Natural killer cell (primary cell): Measurements from ENCODE around the gene CYTH1. TPM values are rescaled to one million over a fixed set of nuclear protein-coding genes. Genes with fewer than 3 reads are reported as not detected.

Experiments
- ATAC-seq, 3 donors: fragments of 150-1000 bp in 2 of 3; fragments of 200-7000 bp in 1 of 3; cut with Tn5 transposase; 1 replicate in 1 of 3; 2 replicates in 2 of 3; pipeline ENCODE4 v1.10.0; 2021; ENCODE audit warnings: mild to moderate bottlenecking in 2 of 3, moderate library complexity in 2 of 3
- DNase-seq, 2 donors: peaks; one replicate each; pipeline versions ENCODE4 v3.0.0 to v3.0.0-alpha.2; 2013 to 2021; ENCODE audit warnings: mixed read lengths in 1 of 2
- H3K27ac ChIP-seq: one replicate; pipeline ENCODE4 v1.5.1; 2013; ENCODE audit warnings: mild to moderate bottlenecking, low read length
- H3K27me3 ChIP-seq: one replicate; pipeline ENCODE4 v1.6.1; 2013; ENCODE audit warnings: low read length; ENCODE audit not compliant: control insufficient read depth, insufficient read depth
- H3K36me3 ChIP-seq: one replicate; pipeline ENCODE4 v1.6.1; 2013; ENCODE audit warnings: low read length; ENCODE audit not compliant: control insufficient read depth, insufficient read depth
- H3K4me1 ChIP-seq: one replicate; pipeline ENCODE4 v1.6.1; 2013; ENCODE audit warnings: low read length; ENCODE audit not compliant: control insufficient read depth, insufficient read depth
- H3K4me3 ChIP-seq: one replicate; pipeline ENCODE4 v1.5.1; 2013; ENCODE audit warnings: low read length
- H3K9me3 ChIP-seq: one replicate; pipeline ENCODE4 v1.6.1; 2013; ENCODE audit warnings: low read length; ENCODE audit not compliant: control insufficient read depth, insufficient read depth
- H3K27ac Mint-ChIP-seq, 2 donors: one replicate each; pipeline ENCODE4 v1.8.0; 2022; ENCODE audit warnings: mild to moderate bottlenecking in 2 of 2, mixed read lengths in 2 of 2, moderate library complexity in 1 of 2
- H3K27me3 Mint-ChIP-seq, 2 donors: one replicate each; pipeline ENCODE4 v1.8.0; 2022; ENCODE audit warnings: low read depth in 2 of 2, mixed read lengths in 2 of 2
- H3K36me3 Mint-ChIP-seq: one replicate; pipeline ENCODE4 v1.8.0; 2022; ENCODE audit warnings: mixed read lengths
- H3K4me1 Mint-ChIP-seq, 2 donors: one replicate each; pipeline ENCODE4 v1.8.0; 2022; ENCODE audit warnings: mixed read lengths in 2 of 2
- H3K4me3 Mint-ChIP-seq: one replicate; pipeline ENCODE4 v1.8.0; 2022; ENCODE audit warnings: mild to moderate bottlenecking, moderate library complexity, mixed read lengths
- H3K9me3 Mint-ChIP-seq, 2 donors: one replicate each; pipeline ENCODE4 v1.8.0; 2022; ENCODE audit warnings: mixed read lengths in 2 of 2
- WGBS: methylation state at CpG from one replicate; pipeline ENCODE4 v1.1.7; 2013; ENCODE audit warnings: missing lambda C conversion rate; ENCODE audit not compliant: insufficient coverage; 5-methylcytosine and 5-hydroxymethylcytosine counted together
- intact Hi-C: fragments of 100-400 bp; cut with micrococcal nuclease; formaldehyde crosslinking; loops from one replicate; pipeline ENCODE4 v1.14.2; 2022
- total RNA-seq, 4 donors: library from RNA; stranded (reverse); fragments of 120-200 nt in 1 of 4; gene quantifications; one replicate each; pipeline versions ENCODE4 v1.2.3 to v1.2.4, GENCODE V29; 2013 to 2022
- TF ChIP-seq, protein P1 (sequence below): fragments of 200-600 bp; IDR thresholded peaks from one replicate; pipeline ENCODE4 v1.8.0; 2022; ENCODE audit warnings: antibody characterized with exemption

Gene CYTH1
- total RNA-seq, 3 donors from 2014 or later (not counting 1 experiment from before 2014, with no cell fraction given): 437 to 514 (median 457) TPM

DNA sequence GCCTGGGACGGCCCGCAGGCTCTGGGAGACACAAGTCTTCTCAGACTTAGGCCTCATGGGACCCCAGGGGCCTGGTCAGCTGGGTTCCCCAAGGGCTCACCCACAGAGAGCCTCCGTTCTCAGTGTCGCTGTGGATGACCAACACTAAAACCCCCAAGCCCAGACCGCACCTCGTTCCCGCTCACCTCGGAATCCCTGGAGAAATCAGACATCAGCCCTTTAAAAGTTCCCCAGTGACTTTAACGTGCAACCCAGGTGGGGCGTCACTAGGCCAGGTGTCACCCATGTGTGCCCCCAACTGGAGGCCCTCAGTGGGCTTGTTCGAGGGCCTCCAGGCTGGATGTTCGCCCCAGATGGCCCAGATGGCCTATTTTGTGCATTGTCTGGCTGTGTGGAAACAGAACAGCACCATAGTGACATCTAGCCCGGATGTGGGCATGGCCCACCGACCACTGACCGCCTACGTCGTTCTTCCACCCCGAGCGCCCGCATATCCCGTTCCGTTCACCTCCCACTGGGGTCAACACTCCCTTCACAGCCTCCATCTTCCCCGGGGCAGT, 152.6 kb downstream of the CYTH1 start:
- Mint-ChIP-seq H3K27ac (no peak overlapping the region), H3K27me3 (no peaks in the 10 kb centered on the region)

GRCh38 chr17:78628547-78629435, 153.3 kb downstream of the CYTH1 start:
- H3K27me3 ChIP-seq: no peaks in the 10 kb centered on the region
- 94% methylated on average over 30 of the region's 30 CpGs for WGBS
- H3K27me3 Mint-ChIP-seq: no peaks in the 10 kb centered on the region
- H3K9me3 ChIP-seq: no peaks in the 10 kb centered on the region
- H3K27ac Mint-ChIP-seq: no peak overlapping the region
- peaks cover 16% of the 10 kb centered on the region for H3K4me1 ChIP-seq
- no peak overlapping the region for H3K4me3 ChIP-seq
- H3K9me3 Mint-ChIP-seq: no peaks in the 10 kb centered on the region
- no peak overlapping the region for H3K27ac ChIP-seq
- H3K4me3 Mint-ChIP-seq: no peak overlapping the region
- TF ChIP-seq, protein P1, sequence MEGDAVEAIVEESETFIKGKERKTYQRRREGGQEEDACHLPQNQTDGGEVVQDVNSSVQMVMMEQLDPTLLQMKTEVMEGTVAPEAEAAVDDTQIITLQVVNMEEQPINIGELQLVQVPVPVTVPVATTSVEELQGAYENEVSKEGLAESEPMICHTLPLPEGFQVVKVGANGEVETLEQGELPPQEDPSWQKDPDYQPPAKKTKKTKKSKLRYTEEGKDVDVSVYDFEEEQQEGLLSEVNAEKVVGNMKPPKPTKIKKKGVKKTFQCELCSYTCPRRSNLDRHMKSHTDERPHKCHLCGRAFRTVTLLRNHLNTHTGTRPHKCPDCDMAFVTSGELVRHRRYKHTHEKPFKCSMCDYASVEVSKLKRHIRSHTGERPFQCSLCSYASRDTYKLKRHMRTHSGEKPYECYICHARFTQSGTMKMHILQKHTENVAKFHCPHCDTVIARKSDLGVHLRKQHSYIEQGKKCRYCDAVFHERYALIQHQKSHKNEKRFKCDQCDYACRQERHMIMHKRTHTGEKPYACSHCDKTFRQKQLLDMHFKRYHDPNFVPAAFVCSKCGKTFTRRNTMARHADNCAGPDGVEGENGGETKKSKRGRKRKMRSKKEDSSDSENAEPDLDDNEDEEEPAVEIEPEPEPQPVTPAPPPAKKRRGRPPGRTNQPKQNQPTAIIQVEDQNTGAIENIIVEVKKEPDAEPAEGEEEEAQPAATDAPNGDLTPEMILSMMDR: no peak
- H3K36me3 ChIP-seq: no peaks in the 10 kb centered on the region
- no peak for ATAC-seq
- peaks cover 15 to 21% of the 10 kb centered on the region in 2 donors for H3K4me1 Mint-ChIP-seq
- DNase-seq: no peak
- intact Hi-C loops: no loop called here
- no peaks in the 10 kb centered on the region for H3K36me3 Mint-ChIP-seq

More for the DNA sequence above, 152.6 kb downstream of the CYTH1 start:
- H3K9me3 ChIP-seq: no peaks in the 10 kb centered on the region
- TF ChIP-seq, protein P1: no peak
- Mint-ChIP-seq H3K9me3 (no peaks in the 10 kb centered on the region), H3K4me3 (no peak overlapping the region), H3K36me3 (no peaks in the 10 kb centered on the region), H3K4me1 (peaks cover 15 to 21% of the 10 kb centered on the region in 2 donors)
- peaks cover 16% of the 10 kb centered on the region for H3K4me1 ChIP-seq
- DNase-seq (no peak), ATAC-seq (no peak)
- 92% methylated on average over 23 of the region's 23 CpGs for WGBS
- no peaks in the 10 kb centered on the region for H3K27me3 ChIP-seq
- no peak overlapping the region for H3K27ac ChIP-seq
- no peaks in the 10 kb centered on the region for H3K36me3 ChIP-seq
- no peak overlapping the region for H3K4me3 ChIP-seq
- intact Hi-C loops: no loop called here

DNA sequence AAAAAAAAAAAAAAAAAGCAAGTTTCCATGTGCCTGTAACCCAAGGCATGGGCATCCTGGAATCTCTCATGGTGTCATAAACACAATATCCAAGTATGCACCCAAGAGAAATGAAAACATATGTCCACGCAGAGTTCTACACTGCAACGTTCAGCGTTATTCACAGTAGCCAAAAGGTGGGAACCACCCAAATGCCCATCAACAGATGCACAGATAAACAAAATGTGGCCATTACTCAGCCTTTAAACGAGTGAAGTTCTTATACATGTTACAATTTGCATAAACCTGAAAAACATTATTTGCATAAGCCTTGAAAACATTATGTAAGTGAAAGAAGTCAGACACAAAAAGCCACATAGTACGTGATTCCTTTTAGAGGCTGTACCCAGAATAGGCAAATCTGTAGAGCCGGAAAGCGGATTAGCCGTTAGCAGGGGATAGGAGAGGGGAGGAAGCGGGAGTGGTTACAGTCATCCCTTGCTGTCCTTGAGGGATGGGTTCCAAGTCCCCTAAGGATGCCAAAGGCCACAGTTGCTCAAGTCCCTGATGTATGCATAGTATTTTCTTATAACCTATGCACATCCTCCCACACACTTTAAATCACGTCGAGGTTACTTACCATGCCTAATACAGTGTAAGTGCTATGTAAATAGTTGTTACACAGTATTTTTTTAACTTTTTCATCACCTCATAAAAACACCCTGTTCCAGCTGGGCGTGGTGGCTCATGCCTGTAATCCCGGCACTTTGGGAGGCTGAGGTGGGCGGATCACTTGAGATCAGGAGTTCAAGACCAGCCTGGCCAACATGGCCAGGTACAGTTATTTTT, 157.5 kb downstream of the CYTH1 start:
- Mint-ChIP-seq H3K4me1 (no peaks in the 10 kb centered on the region), H3K36me3 (no peaks in the 10 kb centered on the region), H3K27ac (no peak overlapping the region), H3K9me3 (no peaks in the 10 kb centered on the region), H3K4me3 (no peak overlapping the region), H3K27me3 (no peaks in the 10 kb centered on the region)
- ATAC-seq (no peak), DNase-seq (no peak)
- H3K4me3 ChIP-seq: no peak overlapping the region
- no peak overlapping the region for H3K27ac ChIP-seq
- TF ChIP-seq, protein P1: no peak
- H3K9me3 ChIP-seq: no peaks in the 10 kb centered on the region
- no peaks in the 10 kb centered on the region for H3K27me3 ChIP-seq
- 93% methylated on average over 12 of the region's 14 CpGs for WGBS
- no peaks in the 10 kb centered on the region for H3K4me1 ChIP-seq
- intact Hi-C loops: no loop called here
- no peaks in the 10 kb centered on the region for H3K36me3 ChIP-seq

Other genes with a start within 250 kb of the CYTH1 start
- gene DNAH17, start 204.9 kb downstream of the CYTH1 start, total RNA-seq: under 1 TPM; 0.16 to 0.25 (median 0.24) TPM
- gene USP36, start 58.5 kb upstream of the CYTH1 start, total RNA-seq: 100 to 1,000 TPM; 241 to 304 (median 270) TPM
- gene CEP295NL, start 120.9 kb upstream of the CYTH1 start, total RNA-seq: 1 to 10 TPM in 2 of 3 donors, under 1 TPM in 1; 0.52 to 2.7 (median 2.1) TPM
- 1 to 10 TPM; 3.6 to 8.2 (median 7.1) TPM for gene TIMP2, start 143.1 kb upstream of the CYTH1 start, total RNA-seq
- 1 to 10 TPM; 4.2 to 8.8 (median 4.2) TPM for gene LGALS3BP, start 197.7 kb upstream of the CYTH1 start, total RNA-seq
- 10 to 100 TPM; 40.0 to 58.8 (median 53.4) TPM for gene CANT1, start 227.5 kb upstream of the CYTH1 start, total RNA-seq
- under 1 TPM in 2 of 3 donors, not detected in 1; 0.20 to 0.28 TPM for gene C1QTNF1, start 241.9 kb upstream of the CYTH1 start, total RNA-seq